ENCODE results near the gene PGC.

PGC gene

GRCh38 chr6:41714556-41715273 lies 32.5 kb downstream of the PGC start:
- no peak for DNase-seq (ENCODE audit: low read depth, low spot score)

DNA sequence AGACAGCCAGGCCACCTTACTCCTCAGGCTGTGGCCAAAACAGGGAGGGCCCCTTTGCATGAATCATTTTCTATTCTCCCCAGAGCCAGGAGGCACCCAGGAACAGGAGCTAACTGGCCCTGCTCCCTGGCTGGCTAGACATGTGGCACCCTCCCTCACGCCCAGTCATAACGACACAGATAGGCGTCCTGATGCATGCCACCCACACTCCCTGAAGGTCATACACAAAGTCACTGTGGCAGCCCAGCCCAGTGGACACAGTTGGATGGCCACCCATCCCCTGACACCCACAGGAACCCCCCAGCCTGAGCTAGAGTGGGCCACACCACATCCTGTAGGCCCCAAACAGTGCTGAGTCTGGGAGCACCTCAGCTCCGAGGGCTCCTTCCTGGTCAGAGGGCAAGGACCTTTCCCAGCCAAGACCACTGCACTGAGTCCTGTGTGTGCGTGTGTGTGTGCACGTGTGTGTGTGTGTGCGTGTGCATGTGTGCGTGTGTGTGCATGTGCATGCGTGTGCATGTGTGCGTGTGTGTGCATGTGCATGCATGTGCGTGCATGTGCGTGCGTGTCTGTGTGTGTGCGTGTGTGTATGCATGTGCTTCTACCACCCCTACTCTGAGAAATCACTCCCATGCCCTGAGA lies 33.4 kb downstream of the PGC start:
- DNase-seq (ENCODE audit: low read depth, low spot score), result no peak

DNA sequence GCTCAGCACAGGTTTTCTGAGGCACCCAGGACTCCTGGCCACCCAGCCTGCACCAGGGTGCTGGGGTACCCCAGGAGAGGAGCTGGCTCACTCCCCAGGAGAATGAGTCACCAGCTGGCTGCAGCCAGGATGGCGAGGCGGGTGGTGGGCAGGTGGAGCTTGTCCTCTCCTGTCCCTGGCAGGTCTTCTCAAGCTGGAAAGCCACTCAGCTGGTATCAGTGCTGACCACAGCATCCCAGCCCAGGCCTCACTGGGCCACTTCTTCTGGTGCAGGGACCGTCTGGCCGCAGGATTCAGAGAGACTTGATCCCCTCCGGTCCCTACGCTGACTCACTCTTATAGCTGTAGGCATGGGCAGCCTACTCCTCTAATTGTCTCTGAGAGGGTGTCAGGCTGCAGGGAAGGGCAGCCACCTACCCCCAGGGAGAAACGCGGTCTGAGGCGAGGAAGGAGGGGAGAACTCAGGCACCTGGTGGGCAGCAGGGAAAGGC lies 34.0 kb downstream of the PGC start:
- DNase-seq (ENCODE audit: low read depth, low spot score), result no peak

- DNase-seq (ENCODE audit: low read depth, low spot score), result no peak
Observed at GRCh38 chr6:41712651-41713103, 34.5 kb downstream of the PGC start.

DNA sequence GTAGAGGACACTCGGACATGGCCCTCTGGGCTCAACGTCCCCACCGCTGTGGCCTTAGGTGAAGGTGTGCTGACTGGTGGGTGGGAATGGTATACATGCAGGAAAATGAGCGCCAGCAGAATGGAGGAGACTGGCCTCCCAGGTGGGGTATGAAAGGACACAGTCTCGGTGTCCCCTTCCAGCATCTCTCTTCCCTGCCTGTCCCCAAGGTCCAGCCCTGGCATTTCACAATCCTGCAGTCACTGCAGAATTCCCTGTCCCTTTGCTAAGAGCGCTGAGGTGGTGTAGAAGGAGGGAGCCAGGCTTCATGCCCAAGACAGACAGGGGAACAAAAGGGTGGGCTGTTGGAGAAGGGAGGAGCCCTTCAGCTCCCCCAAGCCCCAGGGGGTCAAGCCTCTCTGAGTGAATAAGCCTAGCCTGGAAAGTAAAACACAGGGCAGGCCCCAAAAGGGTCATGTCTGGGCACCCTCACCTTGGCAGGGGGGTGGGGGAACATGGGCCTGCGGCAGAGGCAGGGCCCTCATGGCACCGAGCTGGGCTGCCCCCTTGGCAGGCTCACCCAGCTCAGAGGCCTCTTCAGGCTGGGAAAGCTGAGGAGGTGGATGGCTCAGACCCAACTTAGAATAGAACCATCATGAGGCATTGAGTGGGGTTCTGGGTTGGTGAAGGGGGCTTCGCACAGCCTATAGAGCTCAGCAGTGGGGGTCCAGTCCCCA lies 35.7 kb downstream of the PGC start:
- DNase-seq (ENCODE audit: low read depth, low spot score), result no peak

- no peak for DNase-seq (ENCODE audit: low read depth, low spot score)
Observed at GRCh38 chr6:41709375-41709774, 37.8 kb downstream of the PGC start.

DNA sequence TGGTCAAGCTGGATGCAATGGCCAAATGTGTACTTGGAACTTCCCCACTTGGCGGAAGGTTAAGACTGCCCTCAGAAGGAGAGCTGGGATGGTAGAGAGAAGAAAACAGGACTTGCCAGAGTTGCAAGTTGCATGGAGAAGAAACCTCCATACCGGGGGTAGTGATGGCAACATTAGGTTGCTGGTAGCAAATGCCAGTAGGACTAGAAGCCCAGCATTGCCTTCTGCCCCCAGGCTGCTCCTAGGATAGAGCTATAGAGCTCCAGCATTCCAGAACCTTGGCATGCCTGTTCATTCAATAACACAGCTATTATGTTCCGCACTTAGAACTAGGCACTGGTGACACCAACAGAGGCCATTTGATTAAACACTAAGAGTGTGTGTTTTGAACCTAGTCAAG lies 38.3 kb downstream of the PGC start:
- no peak for DNase-seq (ENCODE audit: low read depth, low spot score)

DNA sequence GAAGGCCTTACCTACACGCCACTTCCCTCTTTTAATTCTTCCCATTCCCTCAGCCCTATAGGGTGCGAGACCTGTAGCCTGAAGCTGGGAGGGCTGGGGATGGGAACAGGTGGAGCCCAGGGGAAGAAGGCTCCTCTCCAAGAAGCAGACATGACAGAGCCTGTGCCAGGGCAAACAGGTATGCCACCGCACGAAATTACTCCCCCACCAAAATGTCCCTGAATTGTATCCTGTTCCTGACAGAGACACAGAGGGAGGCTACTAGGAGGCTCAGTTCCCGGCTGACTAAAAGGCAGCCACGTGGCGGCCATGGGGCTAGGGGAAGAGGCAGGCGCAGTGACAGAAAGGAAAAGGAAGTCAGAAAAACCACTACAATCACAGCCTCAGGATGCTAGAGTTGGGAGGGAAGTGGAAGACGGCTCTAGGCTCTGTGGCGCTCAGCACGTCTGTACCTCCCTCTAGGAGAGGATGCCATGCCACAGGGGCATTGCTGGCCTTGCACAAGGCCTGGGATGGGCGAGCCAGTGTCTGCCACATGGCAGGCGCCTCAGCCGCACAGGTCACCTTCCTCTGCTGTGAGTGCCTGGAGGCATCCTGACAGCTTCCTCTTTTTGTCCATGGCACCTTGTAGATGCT lies 39.5 kb downstream of the PGC start:
- DNase-seq (ENCODE audit: low read depth, low spot score), result no peak

GRCh38 chr6:41706876-41707564 lies 40.2 kb downstream of the PGC start:
- no peak for DNase-seq (ENCODE audit: low read depth, low spot score)

- no peak for DNase-seq (ENCODE audit: low read depth, low spot score)
Observed at GRCh38 chr6:41705996-41706835, 41.0 kb downstream of the PGC start.

- no peak for DNase-seq (ENCODE audit: low read depth, low spot score)
Observed at GRCh38 chr6:41705311-41705995, 41.7 kb downstream of the PGC start.

- DNase-seq (ENCODE audit: low read depth, low spot score), result no peak
Observed at GRCh38 chr6:41704656-41705310, 42.4 kb downstream of the PGC start.

DNA sequence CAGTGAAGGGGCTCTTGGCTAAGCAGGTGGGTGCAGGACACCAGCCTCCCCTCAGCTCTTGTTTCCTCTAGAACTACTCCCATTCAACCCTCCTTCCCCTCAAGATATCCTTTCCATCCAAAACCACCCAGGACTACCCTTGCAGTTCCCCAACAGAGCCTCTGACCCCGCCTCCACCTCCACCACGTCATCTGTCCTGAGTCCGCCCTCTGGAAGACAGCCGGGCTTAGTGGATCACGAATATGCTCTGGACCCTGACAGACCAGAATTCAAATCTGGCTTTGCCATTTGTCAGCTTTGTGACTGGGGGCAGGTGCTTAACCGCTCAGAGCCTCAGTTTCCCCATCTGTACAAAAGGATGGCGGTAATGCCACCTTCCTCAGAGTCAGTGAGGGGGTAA lies 43.2 kb downstream of the PGC start:
- DNase-seq (ENCODE audit: low read depth, low spot score), result no peak

DNA sequence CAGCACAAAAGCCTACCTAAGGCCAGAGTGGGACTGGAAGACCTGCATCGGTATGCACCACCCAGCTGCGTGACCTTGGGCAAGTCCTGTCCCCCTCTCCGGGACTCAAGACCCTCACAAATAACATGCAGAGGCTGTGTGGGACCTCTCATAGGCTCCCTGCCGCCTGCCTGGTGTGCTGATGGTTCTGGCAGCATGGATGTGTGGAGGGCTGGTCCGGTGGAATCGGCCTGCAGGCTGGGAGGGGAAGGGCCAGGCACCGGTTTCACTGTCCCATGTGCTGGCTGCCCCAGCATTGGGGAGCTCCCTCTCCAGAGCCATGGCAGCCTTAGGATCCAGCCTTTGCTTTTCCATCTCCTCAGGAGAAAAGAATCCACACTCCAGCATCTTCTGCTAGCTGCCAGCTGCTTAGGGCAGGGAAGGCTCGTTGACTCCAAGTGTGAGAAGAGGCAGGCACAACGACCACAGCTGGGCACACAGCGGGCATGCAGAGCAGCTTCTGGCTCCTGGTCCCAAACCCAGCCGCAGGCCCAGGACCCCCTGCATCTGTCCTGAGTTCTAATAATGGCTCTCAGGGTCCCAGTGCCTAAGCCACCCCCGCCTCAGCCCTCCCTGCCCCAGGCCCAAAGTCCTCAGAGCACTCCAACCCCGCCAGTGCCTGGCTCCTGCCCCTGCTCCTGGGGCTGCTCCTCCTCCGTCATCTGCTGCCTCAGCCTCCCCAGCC lies 44.3 kb downstream of the PGC start:
- DNase-seq (ENCODE audit: low read depth, low spot score), result no peak

- DNase-seq (ENCODE audit: low read depth, low spot score), result no peak
Observed at GRCh38 chr6:41702089-41702745, 45.0 kb downstream of the PGC start.

GRCh38 chr6:41700463-41701347 lies 46.5 kb downstream of the PGC start:
- no peak for DNase-seq (ENCODE audit: low read depth, low spot score)

DNA sequence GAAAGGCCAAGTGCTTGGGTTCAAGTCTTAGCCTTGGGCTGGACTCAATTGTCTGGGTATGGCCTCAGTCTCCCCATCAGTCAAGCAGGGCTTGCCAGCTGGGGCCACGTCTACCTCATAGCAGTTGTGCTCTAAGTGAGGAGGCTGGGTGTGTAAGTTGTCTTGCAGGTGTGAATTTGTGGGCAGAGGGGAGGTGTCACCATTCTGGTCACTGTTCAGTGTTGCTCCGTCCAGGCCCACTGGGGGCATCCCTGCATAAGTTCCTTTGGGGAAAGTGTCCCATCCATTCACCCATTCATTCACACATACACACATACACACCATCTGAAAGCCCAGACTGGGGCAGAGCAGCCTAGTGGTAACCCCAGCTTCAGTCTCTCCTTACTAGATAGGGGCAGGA lies 48.1 kb downstream of the PGC start:
- no peak for DNase-seq (ENCODE audit: low read depth, low spot score)

Measured in iPS DF 19.7 (cell line).